Osteocyte (in vitro differentiated cells): ENCODE data around the gene ANTXR2. TPM values are rescaled to one million over a fixed set of nuclear protein-coding genes. Genes with fewer than 3 reads are reported as not detected.

Experiments used
- DNase-seq: peaks from one replicate; pipeline ENCODE4 v3.0.0; 2021; ENCODE audit warnings: mixed read lengths; ENCODE audit not compliant: unreplicated experiment; ENCODE audit errors: extremely low spot score
- H3K27ac Mint-ChIP-seq: one replicate; pipeline ENCODE4 v1.8.0; 2021; ENCODE audit warnings: mild to moderate bottlenecking, mixed read lengths; ENCODE audit not compliant: unreplicated experiment
- H3K27me3 Mint-ChIP-seq: one replicate; pipeline ENCODE4 v1.8.0; 2021; ENCODE audit warnings: mixed read lengths; ENCODE audit not compliant: unreplicated experiment
- H3K36me3 Mint-ChIP-seq: one replicate; pipeline ENCODE4 v1.8.0; 2021; ENCODE audit warnings: mixed read lengths; ENCODE audit not compliant: unreplicated experiment
- H3K4me1 Mint-ChIP-seq: one replicate; pipeline ENCODE4 v1.8.0; 2021; ENCODE audit warnings: mixed read lengths; ENCODE audit not compliant: unreplicated experiment
- H3K4me3 Mint-ChIP-seq: one replicate; pipeline ENCODE4 v1.8.0; 2021; ENCODE audit warnings: mild to moderate bottlenecking, moderate library complexity, mixed read lengths; ENCODE audit not compliant: unreplicated experiment
- H3K9me3 Mint-ChIP-seq: one replicate; pipeline ENCODE4 v1.8.0; 2021; ENCODE audit warnings: mixed read lengths; ENCODE audit not compliant: unreplicated experiment
- total RNA-seq: library from RNA; stranded (reverse); gene quantifications from 2 replicates; pipeline ENCODE4 v1.2.1, GENCODE V29; 2021
- TF ChIP-seq, protein P1 (sequence below): fragments of 200-600 bp; sonication (generic); IDR thresholded peaks from 2 replicates; pipeline ENCODE4 v1.5.0; 2021; ENCODE audit warnings: antibody characterized with exemption, mild to moderate bottlenecking, moderate library complexity

ANTXR2 gene
- total RNA-seq, 1 donor from 2014 or later = 35.3 TPM

DNA sequence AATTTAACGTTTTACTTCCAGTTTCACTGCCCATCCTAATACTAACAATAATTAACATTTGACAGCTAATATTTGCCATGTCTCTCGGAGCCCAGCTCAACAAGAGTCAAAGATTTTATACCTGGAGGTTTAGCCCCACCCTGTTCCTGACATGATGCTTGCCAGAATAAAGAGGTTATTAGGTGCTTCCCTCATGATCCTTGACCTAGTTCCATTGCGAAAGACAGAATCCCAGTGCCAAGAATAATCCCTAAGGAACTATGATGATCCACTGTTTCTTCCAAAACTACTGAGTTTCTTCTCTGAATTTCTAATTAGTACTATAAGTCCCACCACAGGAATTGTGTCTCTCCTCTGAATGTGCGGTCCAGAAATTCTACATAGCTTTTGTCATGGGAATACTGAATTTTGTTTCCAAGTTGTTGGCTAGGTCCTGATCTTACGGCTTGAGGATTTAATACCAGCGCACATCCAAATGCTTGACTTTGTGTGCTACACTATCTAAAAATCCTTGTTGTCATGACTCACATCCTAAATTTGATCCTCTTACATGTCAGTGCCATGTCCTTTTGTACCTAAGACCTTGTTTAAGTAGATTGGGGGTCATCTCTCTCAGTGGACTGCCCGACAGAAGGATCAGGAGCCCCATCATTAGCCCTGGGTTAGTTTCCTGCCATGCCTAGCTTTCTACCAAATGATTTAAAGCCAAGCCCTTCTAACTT, 23.1 kb downstream of the ANTXR2 start:
- H3K27me3 Mint-ChIP-seq = no peaks in the 10 kb centered on the region
- DNase-seq = no peak
- H3K4me3 Mint-ChIP-seq = no peak overlapping the region
- peaks cover 28% of the 10 kb centered on the region for H3K36me3 Mint-ChIP-seq
- TF ChIP-seq, protein P1, sequence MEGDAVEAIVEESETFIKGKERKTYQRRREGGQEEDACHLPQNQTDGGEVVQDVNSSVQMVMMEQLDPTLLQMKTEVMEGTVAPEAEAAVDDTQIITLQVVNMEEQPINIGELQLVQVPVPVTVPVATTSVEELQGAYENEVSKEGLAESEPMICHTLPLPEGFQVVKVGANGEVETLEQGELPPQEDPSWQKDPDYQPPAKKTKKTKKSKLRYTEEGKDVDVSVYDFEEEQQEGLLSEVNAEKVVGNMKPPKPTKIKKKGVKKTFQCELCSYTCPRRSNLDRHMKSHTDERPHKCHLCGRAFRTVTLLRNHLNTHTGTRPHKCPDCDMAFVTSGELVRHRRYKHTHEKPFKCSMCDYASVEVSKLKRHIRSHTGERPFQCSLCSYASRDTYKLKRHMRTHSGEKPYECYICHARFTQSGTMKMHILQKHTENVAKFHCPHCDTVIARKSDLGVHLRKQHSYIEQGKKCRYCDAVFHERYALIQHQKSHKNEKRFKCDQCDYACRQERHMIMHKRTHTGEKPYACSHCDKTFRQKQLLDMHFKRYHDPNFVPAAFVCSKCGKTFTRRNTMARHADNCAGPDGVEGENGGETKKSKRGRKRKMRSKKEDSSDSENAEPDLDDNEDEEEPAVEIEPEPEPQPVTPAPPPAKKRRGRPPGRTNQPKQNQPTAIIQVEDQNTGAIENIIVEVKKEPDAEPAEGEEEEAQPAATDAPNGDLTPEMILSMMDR = no peak
- no peaks in the 10 kb centered on the region for H3K9me3 Mint-ChIP-seq
- no peak overlapping the region for H3K27ac Mint-ChIP-seq
- H3K4me1 Mint-ChIP-seq = peaks cover 2% of the 10 kb centered on the region

DNA sequence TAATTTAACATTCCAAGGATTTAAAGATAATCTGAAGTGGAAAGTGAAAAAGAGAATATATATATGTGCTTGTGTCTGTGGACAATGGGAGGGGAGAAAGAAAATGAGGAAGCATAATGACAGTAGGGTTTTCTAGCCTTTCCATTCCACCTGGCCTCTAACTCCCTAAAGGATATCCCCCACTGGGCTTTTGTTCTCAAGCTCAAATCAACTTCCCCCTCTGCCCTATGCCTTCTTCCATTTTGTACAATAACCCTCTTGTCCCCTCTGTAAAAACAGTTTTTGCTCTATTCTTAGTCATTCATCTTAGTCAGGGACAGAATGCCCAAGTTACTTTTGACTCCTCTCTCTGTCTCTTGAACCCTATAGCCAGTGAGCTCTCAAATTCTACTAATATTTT, 23.6 kb downstream of the ANTXR2 start:
- Mint-ChIP-seq H3K4me3 (no peak overlapping the region), H3K9me3 (no peaks in the 10 kb centered on the region), H3K4me1 (peaks cover 2% of the 10 kb centered on the region), H3K36me3 (peaks cover 25% of the 10 kb centered on the region), H3K27me3 (no peaks in the 10 kb centered on the region), H3K27ac (no peak overlapping the region)
- TF ChIP-seq, protein P1 = no peak
- no peak for DNase-seq

DNA sequence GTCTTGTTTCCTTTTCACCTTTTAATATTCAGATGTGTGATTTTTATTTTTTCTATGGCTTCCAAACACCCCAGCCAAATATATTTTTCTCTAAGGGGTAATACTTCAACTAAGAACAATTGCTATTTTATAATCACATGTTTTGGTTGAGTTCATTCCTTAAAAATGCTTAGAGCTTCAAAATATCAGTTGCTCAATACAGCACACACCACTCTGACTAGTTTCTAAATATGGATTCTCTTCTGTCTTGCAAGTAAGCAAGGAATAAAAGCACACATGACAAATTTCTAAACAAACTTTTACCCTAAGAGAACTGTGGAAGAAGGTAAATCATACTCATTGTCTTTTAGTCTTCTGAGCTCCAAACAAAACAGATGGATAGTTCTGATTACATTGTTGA, 27.2 kb downstream of the ANTXR2 start:
- DNase-seq = no peak
- Mint-ChIP-seq H3K4me3 (no peak overlapping the region), H3K4me1 (peaks cover 2% of the 10 kb centered on the region), H3K36me3 (peaks cover 3% of the 10 kb centered on the region), H3K27me3 (no peaks in the 10 kb centered on the region), H3K27ac (no peak overlapping the region), H3K9me3 (no peaks in the 10 kb centered on the region)
- TF ChIP-seq, protein P1 = no peak

- H3K36me3 Mint-ChIP-seq = no peaks in the 10 kb centered on the region
- TF ChIP-seq, protein P1 = no peak
- no peak for DNase-seq
- no peaks in the 10 kb centered on the region for H3K9me3 Mint-ChIP-seq
- no peak overlapping the region for H3K27ac Mint-ChIP-seq
- no peak overlapping the region for H3K4me3 Mint-ChIP-seq
- no peaks in the 10 kb centered on the region for H3K27me3 Mint-ChIP-seq
- peaks cover 2% of the 10 kb centered on the region for H3K4me1 Mint-ChIP-seq
Measured at GRCh38 chr4:80043541-80043940, 29.5 kb downstream of the ANTXR2 start.

DNA sequence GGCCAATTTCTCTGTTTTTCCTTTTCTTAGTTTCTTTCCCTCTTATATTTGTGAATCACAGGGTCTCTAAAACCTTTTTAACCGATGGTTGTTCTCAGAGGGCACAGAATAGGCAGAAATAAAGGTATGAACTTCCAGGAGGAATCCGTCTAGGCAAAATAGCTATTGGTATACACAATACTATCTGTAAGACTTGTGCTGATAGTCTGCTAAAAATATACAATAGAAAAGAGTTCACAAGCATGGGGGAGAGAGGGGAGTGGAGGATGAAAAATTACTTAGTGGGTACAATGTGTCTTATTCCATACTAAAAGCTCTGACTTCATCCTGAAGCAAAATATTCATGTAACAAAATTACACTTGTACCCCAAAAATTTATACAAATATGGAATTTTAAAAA, 30.2 kb downstream of the ANTXR2 start:
- Mint-ChIP-seq H3K9me3 (no peaks in the 10 kb centered on the region), H3K27ac (no peak overlapping the region), H3K27me3 (no peaks in the 10 kb centered on the region), H3K36me3 (no peaks in the 10 kb centered on the region), H3K4me1 (peaks cover 2% of the 10 kb centered on the region), H3K4me3 (no peak overlapping the region)
- TF ChIP-seq, protein P1 = no peak
- DNase-seq = no peak
